Epithelial cell of proximal tubule (primary cell): ENCODE measurements around the gene NECTIN1. TPM values are rescaled to one million over a fixed set of nuclear protein-coding genes. Genes with fewer than 3 reads are reported as not detected.
A peak's percentile ranks its signal among the peaks of the same experiment; 100 is the strongest.

Experiments
- DNase-seq: peaks from one replicate; pipeline ENCODE4 v3.0.0-alpha.2; 2011; ENCODE audit warnings: low read depth
- H3K4me3 ChIP-seq: 2 replicates; pipeline ENCODE4 v1.5.1; 2011; ENCODE audit warnings: low read depth, mild to moderate bottlenecking, low read length
- CTCF ChIP-seq: conservative IDR thresholded peaks from 2 replicates; pipeline ENCODE4 v1.5.1; 2012; ENCODE audit warnings: low read depth, mild to moderate bottlenecking, low read length
- total RNA-seq: library from RNA; depleted of rRNA; stranded (reverse); fragments of >200 nt; gene quantifications from 2 replicates; pipeline ENCODE4 v1.2.3, GENCODE V29; 2015

The NECTIN1 gene
- total RNA-seq, 1 donor from 2014 or later = 4.7 TPM

DNA sequence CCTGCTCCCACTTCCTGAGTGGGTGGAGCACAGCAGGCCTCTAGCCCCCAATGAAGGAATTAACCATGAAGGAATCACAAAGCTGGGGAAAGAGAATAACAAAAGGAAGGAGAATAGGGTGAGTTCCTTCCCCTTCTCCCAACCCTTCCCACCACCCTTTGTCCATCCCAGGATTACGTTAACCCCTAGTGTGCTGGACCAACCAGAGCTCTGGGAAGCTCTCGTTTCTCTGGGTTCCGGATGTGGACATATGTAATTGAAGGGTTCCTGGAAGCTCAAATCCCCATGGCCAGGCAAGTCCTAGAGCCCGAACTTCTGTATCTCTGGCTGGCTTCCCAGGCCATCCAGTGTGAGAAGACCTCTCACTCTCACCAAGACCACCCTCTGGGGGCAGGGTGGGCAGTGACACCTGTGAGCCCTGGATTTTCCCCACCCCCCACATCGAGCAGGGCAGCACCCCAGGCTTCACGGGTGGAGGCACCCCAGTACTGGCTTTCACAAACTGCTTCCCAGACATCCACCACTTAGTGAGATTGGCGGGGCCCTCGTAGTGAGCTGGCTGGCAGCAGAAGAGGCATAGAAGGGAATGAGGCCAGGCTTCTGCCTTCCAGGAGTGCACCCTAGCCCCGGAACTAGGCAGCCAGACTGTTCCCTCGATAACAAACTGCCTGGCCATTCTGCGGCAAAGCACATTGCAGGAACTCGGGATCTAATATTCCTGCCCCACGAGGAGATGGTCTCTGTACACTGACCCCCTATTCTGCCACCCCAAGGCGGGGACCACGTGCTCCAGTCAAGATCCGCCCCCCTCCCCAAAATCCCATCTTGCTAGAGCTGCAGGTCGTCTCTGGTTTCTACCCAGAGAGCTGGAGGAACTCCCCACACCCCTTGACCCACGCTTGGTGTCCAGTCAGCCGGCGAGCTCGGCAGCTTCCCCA is 2.1 kb downstream of the NECTIN1 start:
- no peak for TF ChIP-seq CTCF
- no peak for DNase-seq
- peak overlapping the region; percentile 76 for H3K4me3 ChIP-seq

- no peak overlapping the region for H3K4me3 ChIP-seq
Measured at GRCh38 chr11:119726150-119726553, 2.8 kb downstream of the NECTIN1 start.

DNA sequence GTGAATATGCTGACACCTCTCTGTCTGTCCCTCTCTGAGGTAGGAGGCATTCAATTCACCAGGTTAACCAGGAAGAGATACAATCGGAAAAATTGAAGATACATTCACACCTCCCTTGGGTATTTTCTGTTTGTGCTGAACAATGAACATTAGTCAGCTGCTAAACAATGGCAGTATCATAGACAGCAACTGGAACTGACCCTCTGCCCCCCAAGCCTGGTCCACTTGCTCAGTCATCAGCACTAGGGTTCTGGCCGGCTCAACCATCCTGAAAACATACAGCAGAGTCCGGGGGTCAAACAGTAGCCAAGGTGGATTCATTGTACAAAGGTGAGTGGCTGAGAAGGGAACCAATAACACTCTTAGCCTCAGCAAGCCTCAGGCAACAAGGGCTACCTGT is 4.0 kb downstream of the NECTIN1 start:
- no peak overlapping the region for H3K4me3 ChIP-seq
- TF ChIP-seq CTCF = no peak
- no peak for DNase-seq

More at GRCh38 chr11:119726150-119726553, 2.8 kb downstream of the NECTIN1 start:
- no peak for TF ChIP-seq CTCF
- DNase-seq = no peak

- no peak overlapping the region for H3K4me3 ChIP-seq
- no peak for DNase-seq
- no peak for TF ChIP-seq CTCF
Measured at GRCh38 chr11:119723952-119724325, 5.1 kb downstream of the NECTIN1 start.

DNA sequence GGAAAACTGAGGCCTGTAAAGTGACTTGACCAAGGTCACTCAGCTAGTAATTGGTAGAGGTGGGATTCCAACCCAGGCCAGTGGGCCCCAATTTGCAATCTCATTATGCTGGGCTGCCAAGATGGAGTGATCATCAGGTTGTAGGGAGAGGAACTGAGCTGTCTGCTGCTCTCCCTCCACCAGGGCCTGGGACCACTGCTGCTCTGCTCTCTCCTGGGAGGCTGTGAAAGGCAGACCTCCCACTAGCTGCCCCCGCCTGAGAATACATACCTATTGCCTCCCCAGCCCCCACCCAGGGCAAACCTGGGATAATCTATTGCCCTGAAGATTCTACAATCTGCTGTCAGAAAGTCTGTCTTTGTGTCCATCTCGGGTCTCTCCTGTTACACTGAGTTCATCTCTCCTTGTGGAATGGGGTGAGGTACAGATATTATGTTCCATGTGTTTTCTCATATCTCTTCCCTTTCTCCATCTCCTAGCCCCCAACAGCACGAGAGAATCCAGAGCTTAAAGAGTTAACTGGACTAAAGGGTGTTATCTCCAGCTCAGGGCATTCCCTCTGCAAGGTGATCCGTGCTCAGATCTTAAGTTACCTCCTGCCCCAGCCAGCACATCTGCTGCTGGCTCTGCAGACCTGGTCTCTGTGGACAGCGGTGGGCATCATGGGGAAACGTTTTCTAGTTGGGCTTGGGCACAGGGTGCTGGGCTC is 5.6 kb downstream of the NECTIN1 start:
- DNase-seq = no peak
- TF ChIP-seq CTCF = no peak
- H3K4me3 ChIP-seq = no peak overlapping the region

DNA sequence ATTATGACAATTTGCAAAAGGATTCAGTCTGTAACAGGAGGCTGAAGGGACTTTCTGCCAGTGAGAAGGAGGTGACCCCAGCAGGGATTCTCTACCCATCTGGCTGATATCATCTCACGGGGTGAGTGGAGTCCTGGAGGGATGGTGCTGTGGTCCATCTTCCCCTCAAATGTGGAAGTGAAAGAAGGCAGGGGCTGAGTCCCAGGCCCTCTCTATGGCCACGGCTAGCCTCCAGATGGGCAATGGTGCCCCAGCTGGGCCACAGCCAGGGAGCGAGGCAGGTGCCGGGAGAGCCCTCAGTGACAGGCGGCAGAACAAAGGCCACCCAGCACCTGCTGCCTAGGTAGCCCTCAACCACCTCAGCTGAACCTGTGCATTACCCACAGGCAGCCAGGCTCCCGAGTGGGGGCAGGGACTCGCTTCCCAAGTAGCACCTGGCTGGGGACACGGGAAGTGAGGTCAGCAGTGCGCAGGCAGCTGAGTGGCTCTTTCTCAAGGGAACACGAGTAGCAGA is 6.7 kb downstream of the NECTIN1 start:
- no peak for DNase-seq
- no peak overlapping the region for H3K4me3 ChIP-seq
- TF ChIP-seq CTCF = no peak
